GM18868 (cell line): ENCODE data around the gene PHPT1.
"Not testable (repeated sequence)": the region's sequence is repeated elsewhere in the genome, so short reads cannot be mapped to it uniquely, and the experiment has no call there.

Source experiments
- ATAC-seq: cut with Tn5 transposase; IDR thresholded peaks from one replicate; pipeline ENCODE4 v1.9.1; 2021; ENCODE audit warnings: mild to moderate bottlenecking, moderate library complexity; ENCODE audit not compliant: unreplicated experiment

The PHPT1 gene

DNA sequence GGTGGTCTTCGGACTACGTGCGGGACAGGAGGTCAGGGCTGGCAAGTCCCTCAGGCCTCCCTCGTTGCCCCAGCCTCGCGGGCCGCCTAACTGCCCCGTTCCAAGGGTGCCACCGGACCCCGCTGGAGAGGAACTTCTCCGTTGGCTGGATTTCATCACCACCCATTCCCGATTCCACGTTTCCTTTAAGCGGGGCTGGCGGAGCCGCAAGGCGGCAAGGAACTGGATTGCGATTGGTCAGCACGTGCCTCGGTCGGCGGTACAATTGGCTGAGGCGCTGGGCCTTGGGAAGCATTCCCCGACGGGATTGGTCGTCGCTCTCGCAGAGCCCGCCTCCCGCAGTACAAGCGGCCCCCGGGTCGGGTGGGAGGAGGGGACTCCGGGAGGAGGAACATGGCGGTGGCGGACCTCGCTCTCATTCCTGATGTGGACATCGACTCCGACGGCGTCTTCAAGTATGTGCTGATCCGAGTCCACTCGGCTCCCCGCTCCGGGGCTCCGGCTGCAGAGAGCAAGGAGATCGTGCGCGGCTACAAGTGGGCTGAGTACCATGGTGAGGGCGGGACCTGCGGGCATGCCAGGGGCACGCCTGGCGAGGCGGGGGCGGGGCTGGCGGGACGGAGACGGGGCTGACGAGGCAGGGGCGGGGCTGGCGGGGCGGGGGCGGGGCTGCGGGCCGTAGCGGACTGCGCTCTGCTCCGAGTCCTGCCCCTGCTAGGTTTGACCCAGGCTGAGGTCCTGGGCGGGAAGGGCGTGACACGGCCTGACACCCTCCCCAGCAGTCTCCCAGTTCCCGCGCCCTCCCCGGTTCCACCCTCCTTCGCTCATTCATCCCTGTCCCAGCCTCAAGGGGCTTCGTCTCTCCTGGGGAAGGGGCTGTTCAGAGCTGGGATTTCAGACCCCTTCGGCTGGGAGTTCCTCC is at the start of gene PHPT1:
PHPT1 (plus strand) TSS at position 372 of the 922 bp plus-strand sequence; CDS start at position 394, 22 bp downstream.
- peak; percentile 84 for ATAC-seq

GRCh38 chr9:136799854-136800657 is 49.2 kb upstream of the PHPT1 start:
- no peak for ATAC-seq

GRCh38 chr9:136802321-136802720 is 46.9 kb upstream of the PHPT1 start:
- no peak for ATAC-seq

GRCh38 chr9:136803009-136803550 is 46.1 kb upstream of the PHPT1 start:
- ATAC-seq: not testable (repeated sequence)

GRCh38 chr9:136803551-136804508 is 45.4 kb upstream of the PHPT1 start:
- ATAC-seq: no peak

DNA sequence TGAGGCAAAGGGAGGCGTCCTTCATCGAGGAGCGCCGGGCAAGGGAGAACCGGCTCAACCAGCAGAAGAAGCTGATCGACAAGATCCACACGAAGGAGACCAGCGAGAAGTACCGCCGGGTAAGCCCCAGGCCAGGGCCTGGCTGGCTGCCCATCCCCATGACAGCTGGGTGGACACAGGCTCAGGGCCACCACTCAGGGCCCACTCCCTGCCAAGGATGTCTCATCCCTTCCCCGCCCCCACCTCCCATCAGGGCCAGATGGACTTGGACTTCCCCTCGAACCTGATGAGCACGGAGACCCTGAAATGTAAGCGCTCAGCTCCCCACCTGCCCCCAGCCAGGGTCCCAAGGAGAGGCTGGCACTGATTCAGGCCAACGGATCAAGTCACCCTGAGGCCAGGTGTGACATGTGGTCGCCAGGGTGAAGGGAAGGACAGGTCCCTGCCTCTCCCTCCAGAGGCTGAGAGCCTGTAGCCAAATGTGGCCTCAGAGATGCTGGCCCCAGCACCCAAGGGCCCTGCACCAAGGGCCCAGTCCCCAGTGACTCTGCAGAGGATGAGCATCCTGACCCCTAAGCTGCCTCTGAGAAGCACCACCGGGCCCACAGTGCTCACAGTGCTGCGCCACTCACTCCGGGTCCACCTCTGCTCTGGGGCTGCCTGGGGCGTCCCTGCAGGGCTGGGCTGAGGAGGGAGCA is 44.6 kb upstream of the PHPT1 start:
- ATAC-seq: no peak

- ATAC-seq: no peak
These were observed 43.9 kb upstream of the PHPT1 start for GRCh38 chr9:136805207-136805740.

DNA sequence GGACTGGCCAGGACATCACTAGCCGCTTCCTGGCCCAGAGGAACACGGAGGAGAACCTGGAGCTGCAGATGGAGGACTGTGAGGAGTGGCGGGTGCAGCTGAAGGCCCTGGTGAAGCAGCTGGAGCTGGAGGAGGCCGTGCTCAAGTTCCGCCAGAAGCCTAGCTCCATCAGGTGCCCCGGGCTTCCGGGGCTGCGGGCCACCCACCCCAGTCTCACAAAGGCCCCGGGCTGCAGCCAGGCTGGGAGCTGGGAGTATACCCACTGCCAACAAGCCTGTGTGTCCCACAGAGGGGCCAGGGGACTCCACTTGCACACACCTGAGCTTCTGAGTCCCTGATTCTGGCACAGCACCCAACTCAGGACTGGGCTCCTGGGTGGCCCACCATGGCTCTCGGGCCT is 43.1 kb upstream of the PHPT1 start:
- no peak for ATAC-seq

- no peak for ATAC-seq
These were observed 42.5 kb upstream of the PHPT1 start for GRCh38 chr9:136806631-136807201.

DNA sequence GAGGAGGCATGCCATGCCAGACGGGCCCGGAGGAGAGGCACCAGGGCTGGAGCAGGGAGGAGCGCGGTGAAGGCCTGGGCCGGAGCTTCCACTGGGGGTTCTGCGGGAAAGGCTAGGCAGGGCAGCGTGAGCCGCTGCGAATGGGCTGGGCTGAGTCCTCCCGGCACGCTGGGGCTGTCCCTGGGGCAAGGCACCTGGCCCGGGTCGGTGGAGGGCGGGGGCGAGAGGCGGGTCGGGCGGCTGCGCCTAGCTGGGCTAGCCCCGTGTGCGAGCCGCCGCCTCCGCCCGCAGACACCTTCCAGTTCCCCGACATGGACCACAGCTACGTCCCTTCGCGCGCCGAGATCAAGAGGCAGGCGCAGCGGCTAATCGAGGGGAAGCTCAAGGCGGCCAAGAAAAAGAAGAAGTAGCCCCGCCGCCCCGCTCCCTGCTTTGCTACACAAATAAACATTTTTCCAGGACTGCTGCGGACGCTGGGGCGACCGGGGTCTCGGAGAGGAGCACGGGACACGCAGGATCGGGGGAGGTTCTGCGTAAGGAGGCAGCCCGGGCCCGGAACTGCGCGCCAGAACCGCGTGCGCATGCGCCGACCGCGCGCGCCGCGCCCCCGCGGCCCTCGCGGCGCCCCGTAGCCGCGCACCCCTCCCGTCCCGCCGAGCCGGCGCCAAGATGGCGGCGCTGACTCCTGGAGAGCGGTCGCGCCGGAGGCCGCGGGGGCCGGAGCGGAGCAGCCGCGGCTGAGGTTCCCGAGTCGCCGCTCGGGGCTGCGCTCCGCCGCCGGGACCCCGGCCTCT is 41.7 kb upstream of the PHPT1 start, which contains the start of gene RABL6:
RABL6 (plus strand) TSS at position 668 of the 794 bp plus-strand sequence. CDS start 249 bp downstream, outside the sequence.
- ATAC-seq: peak; percentile 74

DNA sequence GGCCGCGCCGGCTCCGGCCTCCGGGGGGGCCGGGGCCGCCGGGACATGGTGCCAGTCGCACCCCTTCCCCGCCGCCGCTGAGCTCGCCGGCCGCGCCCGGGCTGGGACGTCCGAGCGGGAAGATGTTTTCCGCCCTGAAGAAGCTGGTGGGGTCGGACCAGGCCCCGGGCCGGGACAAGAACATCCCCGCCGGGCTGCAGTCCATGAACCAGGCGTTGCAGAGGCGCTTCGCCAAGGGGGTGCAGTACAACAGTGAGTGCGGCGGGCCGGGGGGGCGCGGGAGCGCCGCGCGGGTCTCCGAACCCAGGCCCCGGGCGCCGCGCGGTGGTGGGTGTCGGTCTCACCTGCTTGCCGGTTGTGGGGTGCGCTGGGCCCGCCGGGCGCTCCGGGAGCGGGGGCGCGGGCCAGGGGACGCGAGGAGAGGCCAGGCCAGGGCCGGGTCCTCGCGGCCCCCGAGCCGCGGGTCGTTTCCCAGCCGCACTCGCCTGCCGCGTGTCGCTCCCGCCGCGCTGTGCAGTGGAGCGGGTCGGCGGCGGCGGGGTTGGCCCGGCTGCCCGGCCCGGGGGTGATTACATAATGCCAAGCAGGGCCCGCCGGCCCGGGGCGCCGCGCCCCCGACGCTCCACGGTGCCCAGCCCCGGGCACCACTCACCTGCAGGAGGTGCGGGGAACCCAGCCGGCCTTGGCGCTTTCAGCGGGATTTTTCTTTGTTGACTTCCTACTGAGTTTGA is 41.0 kb upstream of the PHPT1 start:
- peak; percentile 35 for ATAC-seq

GRCh38 chr9:136808806-136809158 is 40.4 kb upstream of the PHPT1 start:
- no peak for ATAC-seq

- no peak for ATAC-seq
These were observed 34.3 kb upstream of the PHPT1 start for GRCh38 chr9:136814725-136815421.

- no peak for ATAC-seq
These were observed 33.8 kb upstream of the PHPT1 start for GRCh38 chr9:136815422-136815782.

DNA sequence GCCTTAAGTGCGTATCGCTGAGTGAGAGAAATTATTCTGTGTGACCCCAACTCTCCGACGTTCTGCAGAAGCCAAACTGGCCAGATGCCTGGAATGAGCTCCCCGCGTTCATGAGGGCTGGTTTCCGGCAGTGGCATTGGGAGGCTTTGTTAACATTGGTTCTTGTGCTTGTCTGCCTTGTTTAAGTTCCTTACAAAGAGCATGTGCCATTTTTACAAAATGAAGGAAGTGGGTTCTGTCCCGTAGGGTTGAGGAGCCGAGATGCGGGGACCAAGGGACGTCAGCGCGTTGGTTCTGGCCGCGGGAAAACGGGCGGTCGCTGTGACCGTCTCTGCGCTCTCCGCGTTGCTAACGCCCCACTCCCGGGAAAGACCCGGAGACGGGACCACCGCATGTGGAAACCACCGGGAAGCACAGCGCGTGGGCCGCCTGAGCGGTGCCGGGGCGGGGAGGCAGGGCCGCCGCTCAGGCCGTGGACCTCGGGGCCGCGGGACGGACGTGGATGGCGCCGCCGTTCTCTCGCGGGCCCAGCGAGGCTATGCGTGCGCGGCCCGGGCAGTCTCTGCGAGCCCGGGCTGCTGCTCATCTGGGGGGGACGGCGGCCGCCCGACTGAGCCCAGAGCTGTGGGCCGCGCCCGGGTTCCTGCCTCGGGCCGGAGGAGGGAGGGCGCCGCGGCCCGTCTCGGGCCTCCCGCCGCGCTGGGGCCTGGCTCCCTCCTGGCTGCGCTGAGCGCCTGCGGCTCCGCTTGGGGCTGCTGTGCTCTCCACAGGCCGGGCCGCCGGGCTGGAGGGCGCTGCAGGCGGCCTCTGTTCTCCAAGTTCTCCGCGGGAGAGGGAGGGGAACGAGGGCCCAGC is 28.0 kb upstream of the PHPT1 start:
- no peak for ATAC-seq
